ENCODE measurements around the gene NPHS1. TPM values are rescaled to one million over a fixed set of nuclear protein-coding genes. Genes with fewer than 3 reads are reported as not detected.
A peak's percentile ranks its signal among the peaks of the same experiment; 100 is the strongest.

NPHS1 gene
- total RNA-seq, 1 experiment from 2014 or later = not detected

GRCh38 chr19:35868172-35868822, 16.0 kb upstream of the NPHS1 start, which contains the start of gene APLP1:
TSS of gene APLP1 (plus strand) at chr19:35868574. CDS start at chr19:35868637, 63 bp downstream.
- DNase-seq (peak; percentile 54), ATAC-seq (peak; percentile 80)
- intact Hi-C loops (cut with micrococcal nuclease) = no loop called here
- Histone ChIP-seq H3K79me2 (ENCODE audit: low read length) (no peaks in the 10 kb centered on the region), H2AFZ (ENCODE audit: low read length) (peak within 1 kb of the TSS; percentile 73), H3K4me3 (ENCODE audit: low read length) (peak within 1 kb of the TSS; percentile 59), H3K36me3 (ENCODE audit: low read depth, low read length) (no peaks in the 10 kb centered on the region), H3K4me2 (ENCODE audit: low read length) (peak within 1 kb of the TSS; percentile 84), H3K9me2 (replicated peaks; ENCODE audit: low read length) (no peaks in the 10 kb centered on the region), H3F3A (ENCODE audit: low read length, unreplicated experiment) (no peaks in the 10 kb centered on the region), H3K4me1 (ENCODE audit: insufficient read depth, low read length) (peaks cover 7% of the 10 kb centered on the region; the same call in 1 of the 2 replicates), H3K27me3 (ENCODE audit: low read length) (no peaks in the 10 kb centered on the region), H4K20me1 (ENCODE audit: low read length) (no peaks in the 10 kb centered on the region), H3K9ac (ENCODE audit: low read length) (0 out of 2 replicates have a peak within 1 kb of the TSS, but pooled peaks have one; percentile 6), H3K9me3 (ENCODE audit: low read length) (no peaks in the 10 kb centered on the region), H3K27ac (ENCODE audit: low read length) (no peak within 1 kb of the TSS)
- no peak for TF ChIP-seq CTCF (conservative IDR thresholded peaks at IDR 0.05; ENCODE audit: low read depth, low read length)
- TF ChIP-seq EZH2phosphoT487 (IDR thresholded peaks at IDR 0.05; ENCODE audit: borderline replicate concordance, low read length) = no peak
- TF ChIP-seq EZH2 (IDR thresholded peaks at IDR 0.05; ENCODE audit: low read length, unreplicated experiment) = no peak
- BruUV-seq (replicated peaks) = no TSS peak
- ChIA-PET CTCF (interaction anchor here (0.5 kb wide), 1 partner anchor 39 kb away, joined by 3 read pairs; no protein-coding TSS in a partner anchor), POLR2A (ENCODE audit: unreplicated experiment) (no interaction called here)

DNA sequence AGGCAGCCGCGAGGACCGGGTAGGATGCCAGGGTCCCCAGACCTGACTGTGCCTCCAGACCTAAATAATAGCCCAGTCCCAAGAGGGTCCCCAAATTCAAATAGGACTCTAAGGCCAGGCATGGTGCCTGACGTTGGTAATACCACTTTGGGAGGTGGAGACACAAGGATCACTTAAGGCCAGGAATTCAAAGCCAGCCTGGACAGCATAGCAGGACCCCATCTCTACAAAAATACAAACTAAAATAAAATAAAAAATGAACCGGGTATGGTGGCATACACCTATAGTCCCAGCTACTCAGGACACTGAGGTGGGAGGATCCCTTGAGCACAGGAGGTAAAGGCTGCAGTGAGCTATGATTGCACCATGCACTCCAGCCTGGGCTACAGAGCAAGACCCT, 10.7 kb upstream of the NPHS1 start:
- H3K27me3 ChIP-seq (ENCODE audit: low read length) = no peaks in the 10 kb centered on the region
- POLR2A ChIA-PET (ENCODE audit: unreplicated experiment) = no interaction called here

More for the DNA sequence above, 10.7 kb upstream of the NPHS1 start:
- no TSS peak for BruUV-seq (replicated peaks)
- H3K4me2 ChIP-seq (ENCODE audit: low read length) = no peak overlapping the region
- ATAC-seq = no peak
- DNase-seq = no peak
- no peaks in the 10 kb centered on the region for H3K79me2 ChIP-seq (ENCODE audit: low read length)
- H3K9me2 ChIP-seq (replicated peaks; ENCODE audit: low read length) = no peaks in the 10 kb centered on the region
- H3K4me3 ChIP-seq (ENCODE audit: low read length) = no peak overlapping the region
- intact Hi-C loops (cut with micrococcal nuclease) = no loop called here
- H4K20me1 ChIP-seq (ENCODE audit: low read length) = no peaks in the 10 kb centered on the region
- no peak overlapping the region for H3K9ac ChIP-seq (ENCODE audit: low read length)
- H3K27ac ChIP-seq (ENCODE audit: low read length) = no peak overlapping the region
- H3K9me3 ChIP-seq (ENCODE audit: low read length) = no peaks in the 10 kb centered on the region
- TF ChIP-seq EZH2phosphoT487 (IDR thresholded peaks at IDR 0.05; ENCODE audit: borderline replicate concordance, low read length) = no peak
- no peak for TF ChIP-seq EZH2 (IDR thresholded peaks at IDR 0.05; ENCODE audit: low read length, unreplicated experiment)
- no peak for TF ChIP-seq CTCF (conservative IDR thresholded peaks at IDR 0.05; ENCODE audit: low read depth, low read length)
- no peaks in the 10 kb centered on the region for H3K36me3 ChIP-seq (ENCODE audit: low read depth, low read length)
- no peaks in the 10 kb centered on the region for H3F3A ChIP-seq (ENCODE audit: low read length, unreplicated experiment)
- H2AFZ ChIP-seq (ENCODE audit: low read length) = no peak overlapping the region
- CTCF ChIA-PET = no interaction called here
- H3K4me1 ChIP-seq (ENCODE audit: insufficient read depth, low read length) = no peaks in the 10 kb centered on the region

Data from PC-3 (cell line).